ENCODE measurements around the gene BRINP1. TPM values are rescaled to one million over a fixed set of nuclear protein-coding genes. Genes with fewer than 3 reads are reported as not detected.

BRINP1 gene
- total and polyA plus RNA-seq, 2 of the 8 experiments (the other 6 are each of a cell fraction or from before 2014, with no cell fraction given) = 19.5 to 20.5 TPM

DNA sequence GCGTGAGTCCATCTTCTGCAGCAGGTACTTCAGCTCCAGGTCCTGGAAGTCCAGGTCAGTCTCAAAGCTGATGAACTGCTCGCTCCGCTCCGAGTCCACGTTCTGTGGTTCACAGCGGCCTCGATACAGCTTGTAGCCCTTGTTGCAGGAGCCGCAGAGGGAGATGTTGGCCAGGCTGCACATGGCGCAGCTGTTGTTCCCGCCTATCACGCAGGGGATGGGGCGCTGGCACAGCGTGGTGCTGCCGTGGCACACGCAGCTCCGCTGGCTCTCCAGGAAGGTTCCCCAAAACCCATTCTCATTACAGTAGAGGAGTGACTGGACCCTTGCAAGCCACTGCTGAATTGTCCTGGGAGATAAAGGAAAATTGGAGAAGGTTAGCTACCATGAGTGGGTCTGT, 201.4 kb downstream of the BRINP1 start (continued):
- TF ChIP-seq, protein P1, sequence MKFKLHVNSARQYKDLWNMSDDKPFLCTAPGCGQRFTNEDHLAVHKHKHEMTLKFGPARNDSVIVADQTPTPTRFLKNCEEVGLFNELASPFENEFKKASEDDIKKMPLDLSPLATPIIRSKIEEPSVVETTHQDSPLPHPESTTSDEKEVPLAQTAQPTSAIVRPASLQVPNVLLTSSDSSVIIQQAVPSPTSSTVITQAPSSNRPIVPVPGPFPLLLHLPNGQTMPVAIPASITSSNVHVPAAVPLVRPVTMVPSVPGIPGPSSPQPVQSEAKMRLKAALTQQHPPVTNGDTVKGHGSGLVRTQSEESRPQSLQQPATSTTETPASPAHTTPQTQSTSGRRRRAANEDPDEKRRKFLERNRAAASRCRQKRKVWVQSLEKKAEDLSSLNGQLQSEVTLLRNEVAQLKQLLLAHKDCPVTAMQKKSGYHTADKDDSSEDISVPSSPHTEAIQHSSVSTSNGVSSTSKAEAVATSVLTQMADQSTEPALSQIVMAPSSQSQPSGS (IDR thresholded peaks at IDR 0.05; ENCODE audit: low read length) = no peak
